K562 (cell line): ENCODE measurements around the gene ADGRE2.

Experiments used
- DDX20 ChIP-seq: fragments of 450-650 bp; IDR thresholded peaks from 2 replicates; pipeline ENCODE4 v1.6.1; 2016; ENCODE audit warnings: missing genetic modification characterization, low read depth, mild to moderate bottlenecking, missing compliant biosample characterization, moderate library complexity
- ZNF274 ChIP-seq: IDR thresholded peaks from 2 replicates; pipeline ENCODE4 v1.6.1; 2011; ENCODE audit warnings: low read depth, mild to moderate bottlenecking, low read length, moderate library complexity, borderline replicate concordance

DNA sequence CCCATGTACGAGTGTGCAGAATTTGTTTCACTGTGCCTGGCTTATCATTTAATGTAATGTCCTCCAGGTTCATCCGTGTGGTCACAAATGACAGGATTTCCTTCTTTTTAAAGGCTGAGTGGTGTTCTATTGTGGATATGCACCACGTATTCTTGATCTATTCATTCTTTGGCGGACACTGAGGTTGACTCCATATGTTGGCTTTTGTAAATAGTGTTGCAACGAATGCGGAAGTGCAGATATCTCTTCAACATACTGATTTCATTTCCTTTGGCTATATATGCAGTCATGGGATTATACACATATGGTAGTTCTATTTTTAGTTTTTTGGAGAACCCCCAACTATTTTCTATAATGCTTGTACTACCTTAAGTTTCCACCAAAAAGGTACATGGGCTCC lies 43.6 kb upstream of the ADGRE2 start:
- TF ChIP-seq ZNF274, result no peak
- TF ChIP-seq DDX20 (tag), result no peak
